Effector memory CD8-positive, alpha-beta T cell (primary cell): ENCODE data around the gene WIPI1.
A peak's percentile ranks its signal among the peaks of the same experiment; 100 is the strongest.

ENCODE experiments used
- ATAC-seq: fragments of 150-1000 bp; cut with Tn5 transposase; replicated peaks from 2 replicates; pipeline ENCODE4 v1.10.0; 2021; ENCODE audit warnings: mild to moderate bottlenecking, moderate library complexity
- DNase-seq, 3 experiments: peaks; one replicate each; pipeline ENCODE4 v3.0.0; 2021
- H3K27ac Mint-ChIP-seq, 2 donors: one replicate each; pipeline ENCODE4 v1.8.0; 2022; ENCODE audit warnings: mild to moderate bottlenecking in 2 of 2, mixed read lengths in 2 of 2, moderate library complexity in 2 of 2
- H3K27me3 Mint-ChIP-seq, 2 donors: one replicate each; pipeline ENCODE4 v1.8.0; 2022; ENCODE audit warnings: mixed read lengths in 2 of 2
- H3K36me3 Mint-ChIP-seq: one replicate; pipeline ENCODE4 v1.8.0; 2022; ENCODE audit warnings: mild to moderate bottlenecking, moderate library complexity, mixed read lengths; ENCODE audit not compliant: insufficient read depth
- H3K4me1 Mint-ChIP-seq, 2 donors: one replicate each; pipeline ENCODE4 v1.8.0; 2022; ENCODE audit warnings: low read depth in 2 of 2, mixed read lengths in 2 of 2
- H3K4me3 Mint-ChIP-seq, 2 donors: one replicate each; pipeline ENCODE4 v1.8.0; 2022; ENCODE audit warnings: mild to moderate bottlenecking in 2 of 2, mixed read lengths in 2 of 2, moderate library complexity in 2 of 2
- H3K9me3 Mint-ChIP-seq, 2 donors: one replicate each; pipeline ENCODE4 v1.8.0; 2022; ENCODE audit warnings: mixed read lengths in 2 of 2

Gene WIPI1

DNA sequence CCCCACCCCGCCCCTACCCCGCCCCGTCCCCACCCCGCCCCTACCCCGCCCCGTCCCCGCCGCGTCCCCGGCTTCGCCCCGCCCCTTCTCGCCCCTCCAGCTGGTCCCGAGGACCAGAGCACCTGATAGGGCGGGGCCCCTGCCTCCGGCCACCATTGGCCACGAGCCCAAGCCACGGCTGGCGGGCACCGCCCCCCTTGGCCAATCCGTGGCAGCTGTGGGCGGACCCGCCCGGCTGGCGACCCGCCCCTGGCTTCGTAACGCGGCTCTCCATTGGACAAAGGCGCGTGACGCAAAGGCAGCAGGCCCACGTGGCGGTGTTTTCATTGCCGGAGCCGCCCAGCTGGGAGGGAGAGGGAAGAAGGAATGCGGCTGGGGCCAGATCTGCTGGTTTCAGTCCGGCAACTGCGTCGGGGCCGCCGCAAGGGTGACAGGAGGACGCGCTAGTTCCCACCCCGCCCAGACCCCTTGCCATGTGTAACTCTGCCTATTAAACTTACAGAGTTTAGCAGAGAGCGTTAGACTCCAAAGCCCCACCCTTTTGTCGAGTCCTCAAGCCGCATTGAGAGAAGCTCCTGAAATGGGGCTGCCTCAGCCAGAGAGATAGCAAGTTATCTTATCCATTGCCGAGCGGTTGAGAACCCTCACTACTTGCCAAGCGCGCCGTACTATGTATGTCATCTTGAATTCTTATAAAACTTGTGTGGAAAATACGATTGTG lies 403 bp upstream of the WIPI1 start:
- Mint-ChIP-seq H3K4me1 (peaks cover 51 to 57% of the 10 kb centered on the region in 2 donors), H3K27ac (peak overlapping the region; percentile 88 to 95), H3K4me3 (peak overlapping the region; percentile 89 to 90), H3K9me3 (no peaks in the 10 kb centered on the region), H3K27me3 (no peaks in the 10 kb centered on the region), H3K36me3 (peaks cover 9% of the 10 kb centered on the region)
- ATAC-seq, result peak; percentile 87
- peak; percentile 97 to 99 (median 99) for DNase-seq

DNA sequence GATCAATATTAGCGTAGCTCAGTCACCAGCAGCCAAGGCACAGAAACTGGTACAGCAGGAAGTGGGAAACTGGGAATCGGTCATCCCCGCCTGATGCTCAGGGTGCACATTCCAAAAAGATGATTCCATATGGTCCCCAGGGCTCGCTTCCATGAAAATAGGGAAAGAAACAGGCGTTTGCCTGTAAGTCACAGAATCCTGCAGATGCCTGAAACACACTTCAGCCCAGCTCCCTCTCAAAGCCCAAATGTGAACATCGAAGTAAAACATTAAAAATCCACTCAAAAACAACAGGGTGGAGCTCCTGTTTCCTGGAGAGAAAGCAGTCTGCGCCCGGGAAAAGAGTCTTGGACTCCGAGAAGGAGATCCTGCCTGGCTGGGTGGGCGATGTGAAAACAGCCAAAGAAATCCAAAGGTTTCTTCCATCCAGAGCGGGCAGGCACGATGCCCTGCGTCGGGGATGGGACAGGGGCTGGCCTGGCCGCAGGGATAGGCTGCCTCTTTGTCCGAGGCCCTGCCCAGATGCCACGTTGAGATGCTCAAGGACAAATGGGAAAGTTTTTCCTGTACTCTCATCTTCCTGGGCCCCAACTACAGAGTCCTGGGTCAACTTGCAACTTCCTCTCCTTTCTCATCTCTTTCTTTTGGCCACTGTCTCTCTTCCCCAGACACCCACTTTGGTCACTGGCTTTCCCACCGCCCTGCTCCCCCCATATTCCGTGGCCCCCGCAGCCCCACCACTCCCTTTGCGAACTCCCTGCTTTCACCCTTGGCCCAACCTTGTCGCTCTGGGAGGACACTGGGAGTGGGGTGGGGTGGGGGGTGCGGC lies 743 bp downstream of the WIPI1 start:
- DNase-seq, result no peak
- peak overlapping the region; percentile 89 to 90 for H3K4me3 Mint-ChIP-seq
- H3K9me3 Mint-ChIP-seq, result no peaks in the 10 kb centered on the region
- H3K4me1 Mint-ChIP-seq, result peaks cover 42 to 47% of the 10 kb centered on the region in 2 donors
- no peak for ATAC-seq
- H3K27me3 Mint-ChIP-seq, result no peaks in the 10 kb centered on the region
- peak overlapping the region; percentile 88 to 95 for H3K27ac Mint-ChIP-seq
- peaks cover 12% of the 10 kb centered on the region for H3K36me3 Mint-ChIP-seq

DNA sequence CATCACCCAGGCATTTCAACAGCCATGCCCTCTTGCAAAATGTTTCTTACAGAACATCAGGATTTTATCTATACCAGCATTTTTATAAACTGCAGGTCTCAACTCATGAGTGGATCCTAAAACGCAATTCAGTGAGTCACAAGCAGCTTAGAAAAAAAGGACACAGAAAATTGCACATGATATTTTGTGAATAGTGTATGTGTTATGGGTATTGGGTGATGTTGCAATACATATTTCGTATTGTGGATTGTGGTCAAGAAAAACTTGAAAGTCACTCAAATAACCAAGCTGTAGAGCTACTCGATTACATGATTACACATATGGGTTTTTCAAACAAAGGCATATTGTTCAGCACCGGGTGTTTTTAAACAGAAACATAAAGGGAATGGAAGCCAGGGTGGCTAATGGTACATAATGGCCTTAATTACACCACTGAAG lies 1.4 kb downstream of the WIPI1 start:
- Mint-ChIP-seq H3K27ac (peak overlapping the region; percentile 38 to 88), H3K27me3 (no peaks in the 10 kb centered on the region), H3K36me3 (peaks cover 16% of the 10 kb centered on the region), H3K4me1 (peaks cover 36 to 41% of the 10 kb centered on the region in 2 donors), H3K4me3 (peak overlapping the region; percentile 89 to 90), H3K9me3 (no peaks in the 10 kb centered on the region)
- no peak for DNase-seq
- ATAC-seq, result no peak

DNA sequence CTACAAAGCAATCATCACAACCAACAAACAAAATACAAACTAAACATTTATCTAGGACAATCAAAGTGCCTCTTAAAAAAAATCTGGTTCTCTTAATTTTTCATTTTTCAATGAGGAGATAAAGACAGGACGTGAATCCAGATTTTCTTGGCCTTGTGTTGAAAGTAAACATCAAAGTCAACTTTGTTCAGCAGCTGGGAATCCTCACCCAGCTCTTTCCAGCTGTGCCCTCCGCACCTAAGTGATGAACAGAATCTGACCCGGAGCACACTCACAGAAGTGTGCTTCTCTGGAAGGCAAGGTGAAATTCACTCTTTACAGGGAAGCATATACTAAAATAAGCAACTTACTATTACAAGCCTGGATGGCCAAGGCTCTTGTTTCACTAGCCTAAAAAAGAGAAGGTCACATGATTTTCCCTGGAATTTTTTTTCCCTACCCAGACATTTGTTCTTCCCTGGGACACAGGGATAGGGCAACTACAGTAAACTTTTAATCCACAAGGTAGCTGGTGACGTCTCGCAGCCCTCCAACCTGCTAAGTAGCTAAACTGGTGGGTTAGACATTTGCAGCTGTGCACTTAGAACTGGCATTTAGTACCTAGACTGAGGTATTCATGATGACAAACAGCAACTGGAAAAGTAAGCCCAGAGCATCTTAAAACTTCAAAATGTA lies 3.2 kb downstream of the WIPI1 start:
- Mint-ChIP-seq H3K9me3 (no peaks in the 10 kb centered on the region), H3K36me3 (peaks cover 26% of the 10 kb centered on the region), H3K4me3 (no peak overlapping the region), H3K27me3 (no peaks in the 10 kb centered on the region), H3K4me1 (peaks cover 23 to 24% of the 10 kb centered on the region in 2 donors), H3K27ac (no peak overlapping the region)
- DNase-seq (no peak), ATAC-seq (no peak)

DNA sequence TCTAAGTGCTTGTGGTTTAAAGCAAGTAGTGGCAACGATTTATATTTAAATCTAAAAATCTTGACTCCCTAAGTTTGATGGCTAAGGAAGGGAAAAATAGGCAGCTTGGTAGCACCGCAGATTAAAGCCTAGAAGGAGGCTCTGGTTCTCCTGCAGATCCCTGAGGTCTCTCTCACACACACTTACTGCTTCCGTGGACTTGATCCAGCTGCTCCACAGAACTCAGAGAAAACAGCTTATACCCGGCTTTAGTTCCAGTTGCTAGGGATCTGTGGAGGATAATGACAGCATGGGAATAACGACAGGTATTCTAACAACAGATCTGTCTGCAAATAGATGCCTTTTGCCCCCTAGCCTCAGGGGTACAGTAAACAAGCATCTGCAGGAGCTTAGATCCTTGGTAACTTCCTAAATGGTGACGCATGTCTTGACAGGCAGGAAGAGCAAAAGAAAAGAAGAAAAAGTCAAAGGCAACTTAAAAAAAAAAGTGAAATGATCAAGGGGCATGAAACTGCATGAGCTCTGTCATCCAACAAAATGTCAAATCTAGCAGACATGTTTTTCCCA lies 4.5 kb downstream of the WIPI1 start:
- peaks cover 31% of the 10 kb centered on the region for H3K36me3 Mint-ChIP-seq
- H3K9me3 Mint-ChIP-seq, result no peaks in the 10 kb centered on the region
- peaks cover 13 to 15% of the 10 kb centered on the region in 2 donors for H3K4me1 Mint-ChIP-seq
- no peak overlapping the region for H3K4me3 Mint-ChIP-seq
- no peak overlapping the region for H3K27ac Mint-ChIP-seq
- DNase-seq (no peak), ATAC-seq (no peak)
- no peaks in the 10 kb centered on the region for H3K27me3 Mint-ChIP-seq

DNA sequence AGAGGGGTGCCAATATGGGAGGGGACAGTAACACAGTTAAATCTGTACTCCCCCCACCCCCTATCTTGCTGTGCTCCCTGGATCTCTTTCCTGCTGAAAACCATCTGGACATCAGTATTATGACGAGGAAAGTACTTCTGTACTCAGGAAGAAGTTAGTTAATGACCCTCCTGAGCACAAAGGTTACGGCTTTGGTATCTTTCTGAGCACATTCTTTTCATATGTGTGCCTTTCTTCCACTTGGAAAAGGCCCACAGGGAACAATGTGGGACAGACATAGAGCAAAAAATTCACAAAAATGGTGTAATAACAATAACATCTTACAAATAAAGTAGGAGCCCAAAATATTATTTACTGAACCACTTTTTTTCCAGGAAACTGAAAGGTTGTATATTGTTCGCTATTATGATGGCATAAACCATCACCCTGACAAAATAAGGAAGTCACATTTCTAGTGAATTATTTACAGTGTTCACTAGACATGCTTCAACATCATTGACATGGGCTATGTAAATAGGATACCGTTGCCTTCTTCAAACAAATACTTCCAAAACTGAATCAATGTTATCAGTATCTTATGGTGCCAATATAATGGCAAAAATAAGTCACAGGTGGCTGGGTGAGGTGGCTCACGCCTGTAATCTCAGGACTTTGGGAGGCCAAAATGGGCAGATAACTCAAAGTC lies 5.5 kb downstream of the WIPI1 start:
- Mint-ChIP-seq H3K36me3 (peaks cover 28% of the 10 kb centered on the region), H3K27ac (no peak overlapping the region), H3K4me1 (peaks cover 10 to 11% of the 10 kb centered on the region in 2 donors), H3K9me3 (no peaks in the 10 kb centered on the region), H3K27me3 (no peaks in the 10 kb centered on the region), H3K4me3 (no peak overlapping the region)
- DNase-seq, result no peak
- no peak for ATAC-seq

DNA sequence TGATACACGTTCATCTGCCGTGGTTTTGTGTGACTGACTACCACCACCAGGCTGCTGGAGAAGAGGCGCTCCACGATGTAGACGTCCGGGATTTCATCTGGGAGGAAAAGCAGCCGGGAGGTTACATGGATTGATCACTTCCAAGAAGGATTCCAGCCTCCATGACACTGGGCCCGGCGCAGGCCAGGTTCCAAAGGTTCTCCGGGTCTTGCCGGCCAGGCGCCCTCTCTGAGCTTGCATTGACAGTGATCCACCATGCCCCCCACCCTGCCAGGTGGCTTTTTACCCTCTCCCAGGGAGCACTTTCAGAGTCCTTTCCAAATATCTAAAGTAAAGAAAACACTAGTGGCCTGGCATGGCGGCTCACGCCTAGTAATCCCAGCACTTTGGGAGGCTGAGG lies 6.5 kb downstream of the WIPI1 start:
- ATAC-seq, result no peak
- Mint-ChIP-seq H3K4me1 (peaks cover 1% of the 10 kb centered on the region in 2 donors), H3K27ac (no peak overlapping the region), H3K27me3 (no peaks in the 10 kb centered on the region), H3K36me3 (peaks cover 28% of the 10 kb centered on the region), H3K9me3 (no peaks in the 10 kb centered on the region), H3K4me3 (no peak overlapping the region)
- no peak for DNase-seq

DNA sequence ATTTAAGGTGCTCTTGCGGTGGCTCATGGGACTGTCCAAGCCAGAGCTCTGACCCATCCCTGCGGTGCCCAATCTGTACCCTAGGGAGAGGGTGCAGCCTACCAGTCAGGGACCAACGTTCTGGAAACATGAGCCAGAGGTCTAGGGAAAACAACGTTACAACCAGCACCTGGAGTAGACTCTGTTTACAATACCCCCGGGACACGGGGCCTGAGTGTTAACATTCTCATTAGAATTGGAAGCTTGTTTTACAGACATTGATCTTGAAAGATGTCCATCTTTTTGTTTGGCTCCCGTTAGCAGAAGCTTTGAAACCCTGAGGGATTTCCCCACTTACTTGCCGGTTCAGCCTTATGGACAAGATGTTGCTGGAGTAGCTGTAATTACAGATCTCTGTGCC lies 6.9 kb downstream of the WIPI1 start:
- Mint-ChIP-seq H3K4me1 (peaks cover 2% of the 10 kb centered on the region in 2 donors), H3K36me3 (peaks cover 28% of the 10 kb centered on the region), H3K9me3 (no peaks in the 10 kb centered on the region), H3K27ac (no peak overlapping the region), H3K27me3 (no peaks in the 10 kb centered on the region), H3K4me3 (no peak overlapping the region)
- DNase-seq, result no peak
- ATAC-seq, result no peak

DNA sequence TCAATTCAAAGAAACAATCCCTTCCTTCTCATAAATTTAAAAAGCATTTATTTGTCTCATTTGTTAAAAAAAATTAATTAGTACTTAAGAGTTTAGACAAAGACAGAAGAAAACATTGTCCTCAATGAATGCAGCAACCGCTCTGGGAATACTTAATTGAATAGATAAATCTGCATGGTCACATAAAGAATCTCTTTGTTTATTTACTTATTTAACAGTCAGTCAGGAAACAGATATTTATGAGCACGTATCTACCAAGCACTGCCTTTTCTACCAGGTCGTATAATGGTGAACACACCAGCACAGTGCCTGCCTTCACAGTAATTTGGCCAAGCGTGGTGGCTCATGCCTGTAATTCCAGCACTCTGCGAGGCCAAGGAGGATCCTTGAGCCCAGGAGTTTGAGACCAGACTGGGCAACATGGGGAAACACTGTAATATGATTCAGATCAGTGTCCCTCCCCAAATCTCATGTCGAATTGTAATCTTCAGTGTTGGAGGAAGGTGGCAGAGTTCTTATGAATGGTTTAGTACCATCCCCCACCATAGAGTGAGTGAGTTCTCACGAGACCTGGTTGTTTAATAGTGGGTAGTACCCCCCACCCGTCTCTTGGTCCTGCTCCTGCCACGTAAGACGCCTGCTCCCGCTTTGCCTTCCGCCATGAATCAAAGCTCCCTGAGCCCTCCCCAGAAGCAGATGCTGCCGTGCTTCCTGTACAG lies 8.1 kb downstream of the WIPI1 start:
- Mint-ChIP-seq H3K4me3 (no peak overlapping the region), H3K27me3 (no peaks in the 10 kb centered on the region), H3K27ac (peak overlapping the region in 1 of 2 donors; percentile 11), H3K36me3 (peaks cover 27% of the 10 kb centered on the region), H3K9me3 (no peaks in the 10 kb centered on the region), H3K4me1 (peaks cover 2 to 3% of the 10 kb centered on the region in 2 donors)
- no peak for ATAC-seq
- no peak for DNase-seq

DNA sequence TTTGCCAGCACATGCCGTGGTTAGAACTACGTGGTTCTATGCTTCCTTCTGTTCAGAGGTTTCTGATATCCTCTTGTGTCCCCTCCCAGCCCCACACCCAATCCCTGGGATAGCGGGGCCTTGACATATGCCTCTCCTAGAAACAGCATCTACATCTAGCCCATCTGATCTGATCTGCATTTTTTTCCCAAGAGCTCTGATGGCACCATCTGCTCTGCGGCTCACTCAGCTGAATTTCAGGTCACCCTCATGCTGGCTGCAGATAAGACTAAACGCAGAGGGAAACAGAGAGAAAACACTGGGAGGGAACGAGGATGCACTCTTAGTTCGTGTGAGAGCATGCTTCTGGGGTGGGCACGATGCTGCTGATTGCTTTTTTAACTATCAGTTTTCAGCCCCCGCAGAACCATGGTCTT lies 10.7 kb downstream of the WIPI1 start:
- H3K27ac Mint-ChIP-seq, result peak overlapping the region in 1 of 2 donors; percentile 19

DNA sequence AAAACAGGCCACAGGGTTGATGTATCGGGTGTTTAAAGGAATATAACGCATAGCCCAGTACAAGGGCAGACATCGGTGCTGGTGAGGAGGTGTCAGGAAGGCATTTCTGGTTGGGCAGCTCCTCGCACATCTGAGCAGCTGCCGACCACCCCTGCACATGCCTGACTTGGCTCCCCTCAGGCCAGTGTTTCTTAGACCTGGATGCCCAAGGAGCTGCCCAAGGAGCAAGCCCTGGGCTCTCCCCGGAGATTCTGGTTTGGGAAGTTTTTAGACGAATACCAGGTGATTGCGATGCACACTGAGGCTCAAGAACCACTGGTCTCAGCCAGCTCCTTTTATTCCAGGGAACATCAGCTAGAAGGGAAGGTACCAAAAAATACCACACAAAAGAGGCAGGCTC lies 11.6 kb downstream of the WIPI1 start:
- peaks cover 26% of the 10 kb centered on the region for H3K36me3 Mint-ChIP-seq
- H3K27ac Mint-ChIP-seq, result peak overlapping the region in 1 of 2 donors; percentile 82
- no peaks in the 10 kb centered on the region for H3K9me3 Mint-ChIP-seq
- no peak overlapping the region for H3K4me3 Mint-ChIP-seq
- no peaks in the 10 kb centered on the region for H3K27me3 Mint-ChIP-seq
- no peak for DNase-seq
- ATAC-seq, result no peak
- H3K4me1 Mint-ChIP-seq, result peaks cover 6 to 7% of the 10 kb centered on the region in 2 donors

More for the DNA sequence above, 10.7 kb downstream of the WIPI1 start:
- no peak for ATAC-seq
- Mint-ChIP-seq H3K9me3 (no peaks in the 10 kb centered on the region), H3K4me1 (peaks cover 2 to 3% of the 10 kb centered on the region in 2 donors), H3K36me3 (peaks cover 31% of the 10 kb centered on the region), H3K27me3 (no peaks in the 10 kb centered on the region), H3K4me3 (no peak overlapping the region)
- DNase-seq, result no peak

DNA sequence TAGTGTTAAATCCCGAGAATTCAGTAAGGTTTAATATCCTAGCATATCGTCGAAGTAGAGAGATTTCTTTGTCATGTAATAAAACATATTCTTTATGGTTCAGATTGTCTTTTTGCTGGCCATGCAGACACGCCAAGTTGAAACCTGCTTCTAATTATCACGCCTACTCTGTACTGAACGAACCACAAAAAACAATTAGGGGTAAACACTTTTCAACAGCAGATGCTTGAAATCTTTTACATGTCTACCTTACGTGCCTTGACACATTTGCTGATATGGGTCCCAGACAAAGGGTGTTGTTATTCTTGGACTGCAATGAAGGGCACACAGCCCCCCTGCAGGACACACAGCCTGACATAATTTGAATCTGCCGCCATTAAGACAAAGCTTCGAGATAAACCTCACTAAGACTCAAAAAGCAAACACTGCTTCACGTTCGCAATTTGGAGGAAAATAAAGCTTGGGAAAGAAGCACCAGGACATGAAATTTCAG lies 13.3 kb downstream of the WIPI1 start:
- H3K9me3 Mint-ChIP-seq, result no peaks in the 10 kb centered on the region
- ATAC-seq (no peak), DNase-seq (no peak)
- H3K27ac Mint-ChIP-seq, result no peak overlapping the region
- H3K36me3 Mint-ChIP-seq, result peaks cover 16% of the 10 kb centered on the region
- H3K4me1 Mint-ChIP-seq, result peaks cover 6 to 7% of the 10 kb centered on the region in 2 donors
- no peak overlapping the region for H3K4me3 Mint-ChIP-seq
- H3K27me3 Mint-ChIP-seq, result no peaks in the 10 kb centered on the region
